Panc1 (cell line): Measurements from ENCODE around the gene TMPRSS11D. TPM values are rescaled to one million over a fixed set of nuclear protein-coding genes. Genes with fewer than 3 reads are reported as not detected.

Experiments used
- ATAC-seq: fragments of 200-7000 bp; cut with Tn5 transposase; 2 replicates; pipeline ENCODE4 v1.9.1; 2020; ENCODE audit warnings: mild to moderate bottlenecking, moderate library complexity
- BruUV-seq: library from RNA; stranded (reverse); fragments of 400-500 nt; replicated peaks from 2 replicates; lab custom pipeline; 2021; lab: Mats Ljungman, UMichigan
- CTCF ChIA-PET: fragments of 300-600 bp; sonication (Branson Sonifier 250); formaldehyde crosslinking; loops from one replicate; lab custom pipeline; 2022; ENCODE audit warnings: antibody characterized with exemption; lab: Charles Lee
- POLR2A ChIA-PET: fragments of 300-600 bp; sonication (Branson Sonifier 250); formaldehyde crosslinking; loops from one replicate; lab custom pipeline; 2022; ENCODE audit warnings: antibody characterized with exemption; lab: Charles Lee
- DNase-seq: peaks from one replicate; pipeline ENCODE4 v3.0.0-alpha.2; 2010; ENCODE audit warnings: low read depth, low spot score
- H3K27ac ChIP-seq: 2 replicates; pipeline ENCODE4 v1.5.1; 2011; ENCODE audit warnings: mild to moderate bottlenecking, low read length, inconsistent platforms
- H3K27me3 ChIP-seq: fragments of 200-500 bp; sonication (Bioruptor generic); 2 replicates; pipeline ENCODE4 v1.6.0; 2014; ENCODE audit warnings: low read length, inconsistent platforms; ENCODE audit not compliant: control insufficient read depth, insufficient read depth
- H3K36me3 ChIP-seq: fragments of 200-500 bp; sonication (Bioruptor generic); 2 replicates; pipeline ENCODE4 v1.5.1; 2014; ENCODE audit warnings: inconsistent platforms, mild to moderate bottlenecking, low read length, moderate library complexity; ENCODE audit not compliant: control insufficient read depth, insufficient read depth
- H3K4me1 ChIP-seq: 2 replicates; pipeline ENCODE4 v1.5.1; 2011; ENCODE audit warnings: inconsistent platforms, mild to moderate bottlenecking, low read length, moderate library complexity; ENCODE audit not compliant: control insufficient read depth, insufficient read depth
- H3K4me3 ChIP-seq, 2 experiments: 2 replicates each; pipeline ENCODE4 v1.5.1; 2011 to 2012; ENCODE audit warnings: low read depth in 2 of 2, low read length in 2 of 2, mild to moderate bottlenecking in 2 of 2, inconsistent platforms in 1 of 2, moderate library complexity in 1 of 2
- H3K9me3 ChIP-seq: fragments of 200-500 bp; sonication (Bioruptor generic); 2 replicates; pipeline ENCODE4 v1.5.1; 2014; ENCODE audit warnings: low read depth, mild to moderate bottlenecking, inconsistent platforms, low read length, moderate library complexity; ENCODE audit not compliant: control insufficient read depth, insufficient read depth
- POLR2AphosphoS5 ChIP-seq: IDR thresholded peaks from 2 replicates; pipeline ENCODE4 v1.6.1; 2012; ENCODE audit warnings: mild to moderate bottlenecking, low read depth, low read length, moderate library complexity
- REST ChIP-seq, 2 experiments: IDR thresholded peaks; 2 replicates each; pipeline ENCODE4 v1.6.1; 2011 to 2012; ENCODE audit warnings: low read depth in 2 of 2, control low read depth in 1 of 2, low read length in 1 of 2, mild to moderate bottlenecking in 1 of 2, moderate library complexity in 1 of 2; ENCODE audit not compliant: insufficient read depth in 1 of 2
- SIN3A ChIP-seq: IDR thresholded peaks from 2 replicates; pipeline ENCODE4 v1.6.1; 2012; ENCODE audit warnings: low read depth, mild to moderate bottlenecking, low read length, moderate library complexity, borderline replicate concordance; ENCODE audit not compliant: insufficient read depth
- TCF7L2 ChIP-seq: IDR thresholded peaks from 2 replicates; pipeline ENCODE4 v1.6.1; 2011; ENCODE audit warnings: mild to moderate bottlenecking, low read depth, low read length, inconsistent platforms
- in situ Hi-C: cut with HindIII; loops from 2 replicates; pipeline ENCODE4 v1.10.0; 2016; ENCODE audit warnings: low sequenced_read_pairs, low pct_unique_long_range_greater_than_20kb
- intact Hi-C: fragments of 100-400 bp; cut with micrococcal nuclease; formaldehyde crosslinking; loops from one replicate; pipeline ENCODE4 v1.10.0; 2022; ENCODE audit not compliant: unreplicated experiment
- total RNA-seq: library from RNA; stranded (reverse); gene quantifications from one replicate; pipeline ENCODE4 v1.2.1, GENCODE V29; 2021; ENCODE audit not compliant: unreplicated experiment
- TF ChIP-seq, protein P1 (sequence below): fragments of 450-650 bp; IDR thresholded peaks from 2 replicates; pipeline ENCODE4 v1.5.1; 2017; ENCODE audit warnings: mild to moderate bottlenecking

The TMPRSS11D gene
- total RNA-seq, 1 experiment from 2014 or later = not detected

- POLR2A ChIA-PET = no interaction called here
- DNase-seq (no peak), ATAC-seq (no peak)
- H3K4me3 ChIP-seq = no peak overlapping the region
- no peaks in the 10 kb centered on the region for H3K9me3 ChIP-seq
- H3K27me3 ChIP-seq = no peaks in the 10 kb centered on the region
- H3K36me3 ChIP-seq = no peaks in the 10 kb centered on the region; the same call in 1 of the 2 replicates
- no peak overlapping the region for H3K27ac ChIP-seq
- intact Hi-C loops (no loop called here), in situ Hi-C loops (no loop called here)
- CTCF ChIA-PET = no interaction called here
- no TSS peak for BruUV-seq
- TF ChIP-seq TCF7L2 (no peak), POLR2AphosphoS5 (no peak), SIN3A (no peak), REST (IDR thresholded peaks at IDR 0.05; ENCODE audit: insufficient read depth in 1 of 2, low read depth in 2 of 2, low read length in 1 of 2) (no peak)
- TF ChIP-seq, protein P1, sequence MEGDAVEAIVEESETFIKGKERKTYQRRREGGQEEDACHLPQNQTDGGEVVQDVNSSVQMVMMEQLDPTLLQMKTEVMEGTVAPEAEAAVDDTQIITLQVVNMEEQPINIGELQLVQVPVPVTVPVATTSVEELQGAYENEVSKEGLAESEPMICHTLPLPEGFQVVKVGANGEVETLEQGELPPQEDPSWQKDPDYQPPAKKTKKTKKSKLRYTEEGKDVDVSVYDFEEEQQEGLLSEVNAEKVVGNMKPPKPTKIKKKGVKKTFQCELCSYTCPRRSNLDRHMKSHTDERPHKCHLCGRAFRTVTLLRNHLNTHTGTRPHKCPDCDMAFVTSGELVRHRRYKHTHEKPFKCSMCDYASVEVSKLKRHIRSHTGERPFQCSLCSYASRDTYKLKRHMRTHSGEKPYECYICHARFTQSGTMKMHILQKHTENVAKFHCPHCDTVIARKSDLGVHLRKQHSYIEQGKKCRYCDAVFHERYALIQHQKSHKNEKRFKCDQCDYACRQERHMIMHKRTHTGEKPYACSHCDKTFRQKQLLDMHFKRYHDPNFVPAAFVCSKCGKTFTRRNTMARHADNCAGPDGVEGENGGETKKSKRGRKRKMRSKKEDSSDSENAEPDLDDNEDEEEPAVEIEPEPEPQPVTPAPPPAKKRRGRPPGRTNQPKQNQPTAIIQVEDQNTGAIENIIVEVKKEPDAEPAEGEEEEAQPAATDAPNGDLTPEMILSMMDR = no peak
- H3K4me1 ChIP-seq = no peaks in the 10 kb centered on the region
These were observed 30.5 kb downstream of the TMPRSS11D start for GRCh38 chr4:67853336-67853735.

GRCh38 chr4:67820903-67821302, 62.9 kb downstream of the TMPRSS11D start:
- Histone ChIP-seq H3K27ac (no peak overlapping the region), H3K4me1 (no peaks in the 10 kb centered on the region), H3K4me3 (no peak overlapping the region), H3K9me3 (no peaks in the 10 kb centered on the region), H3K27me3 (no peaks in the 10 kb centered on the region), H3K36me3 (no peaks in the 10 kb centered on the region)
- DNase-seq = no peak
- TF ChIP-seq POLR2AphosphoS5 = no peak
- TF ChIP-seq SIN3A = no peak
- no peak for TF ChIP-seq TCF7L2
- no peak for TF ChIP-seq REST (IDR thresholded peaks at IDR 0.05; ENCODE audit: insufficient read depth in 1 of 2, low read depth in 2 of 2, low read length in 1 of 2)
- TF ChIP-seq, protein P1 = no peak
- no TSS peak for BruUV-seq
- in situ Hi-C loops = no loop called here
- no peak for ATAC-seq
- ChIA-PET CTCF (no interaction called here), POLR2A (no interaction called here)
- intact Hi-C loops = no loop called here
